Neural cell (in vitro differentiated cells): ENCODE data around the gene ENTPD1. TPM values are rescaled to one million over a fixed set of nuclear protein-coding genes. Genes with fewer than 3 reads are reported as not detected.

ENCODE experiments used
- H2AFZ ChIP-seq: fragments of 200-600, 300-800 bp; sonication (generic), shearing (Covaris generic); 2 replicates; pipeline ENCODE4 v1.6.0; 2014; ENCODE audit warnings: low read depth, mild to moderate bottlenecking, antibody characterized with exemption, low read length, moderate library complexity
- H3F3A ChIP-seq: fragments of 200-600 bp; shearing (Covaris generic); 2 replicates; pipeline ENCODE4 v1.6.1; 2016; ENCODE audit warnings: mild to moderate bottlenecking, moderate library complexity, mixed read lengths, antibody characterized with exemption, low read length; ENCODE audit not compliant: insufficient read depth, poor library complexity, severe bottlenecking
- H3K27ac ChIP-seq: fragments of 200-600, 300-800 bp; sonication (generic), shearing (Covaris generic); 2 replicates; pipeline ENCODE4 v1.5.1; 2014; ENCODE audit warnings: mild to moderate bottlenecking, low read length, moderate library complexity
- H3K27me3 ChIP-seq: fragments of 300-800, 200-600 bp; sonication (generic), shearing (Covaris generic); 2 replicates; pipeline ENCODE4 v1.6.0; 2014; ENCODE audit warnings: mild to moderate bottlenecking, low read depth, low read length, moderate library complexity; ENCODE audit not compliant: insufficient read depth
- H3K36me3 ChIP-seq: fragments of 300-800, 200-600 bp; sonication (generic), shearing (Covaris generic); 2 replicates; pipeline ENCODE4 v1.5.1; 2014; ENCODE audit warnings: mild to moderate bottlenecking, antibody characterized with exemption, low read length, moderate library complexity; ENCODE audit not compliant: insufficient read depth
- H3K4me2 ChIP-seq: fragments of 300-800, 200-600 bp; sonication (generic), shearing (Covaris generic); 2 replicates; pipeline ENCODE4 v1.6.0; 2014; ENCODE audit warnings: mild to moderate bottlenecking, low read length
- H3K4me3 ChIP-seq: fragments of 300-800, 200-600 bp; sonication (generic), shearing (Covaris generic); 2 replicates; pipeline ENCODE4 v1.5.1; 2014; ENCODE audit warnings: mild to moderate bottlenecking, low read length, moderate library complexity
- H3K79me2 ChIP-seq: fragments of 200-600 bp; shearing (Covaris generic); replicated peaks from 2 replicates; pipeline ENCODE4 v1.6.0; 2014; ENCODE audit warnings: mild to moderate bottlenecking, low read length, moderate library complexity; ENCODE audit not compliant: insufficient read depth
- H3K9ac ChIP-seq: fragments of 300-800, 200-600 bp; sonication (generic), shearing (Covaris generic); 2 replicates; pipeline ENCODE4 v1.6.1; 2016; ENCODE audit warnings: mild to moderate bottlenecking, low read length, mixed read lengths
- H3K9me2 ChIP-seq: fragments of 200-600 bp; shearing (Covaris generic); 2 replicates; pipeline ENCODE4 v1.6.1; 2016; ENCODE audit warnings: mild to moderate bottlenecking, low read length, mixed read lengths; ENCODE audit not compliant: insufficient read depth
- H3K9me3 ChIP-seq: fragments of 200-600, 300-800 bp; sonication (generic), shearing (Covaris generic); 2 replicates; pipeline ENCODE4 v1.6.1; 2016; ENCODE audit warnings: mild to moderate bottlenecking, mixed run types, low read length, moderate library complexity, mixed read lengths
- H4K20me1 ChIP-seq: fragments of 200-600 bp; shearing (Covaris generic); 2 replicates; pipeline ENCODE4 v1.6.1; 2016; ENCODE audit warnings: mild to moderate bottlenecking, mixed run types; ENCODE audit not compliant: insufficient read depth
- EP300 ChIP-seq: fragments of 450-650 bp; conservative IDR thresholded peaks from 2 replicates; pipeline ENCODE4 v1.6.1; 2014; ENCODE audit warnings: antibody characterized with exemption, mild to moderate bottlenecking, moderate library complexity; ENCODE audit not compliant: poor library complexity, severe bottlenecking
- EZH2 ChIP-seq: fragments of 200-600, 300-800 bp; shearing (Covaris generic), sonication (generic); IDR thresholded peaks from 2 replicates; pipeline ENCODE4 v1.6.1; 2014; ENCODE audit warnings: antibody characterized with exemption, low read length, borderline replicate concordance, mild to moderate bottlenecking; ENCODE audit not compliant: insufficient read depth, poor library complexity, severe bottlenecking
- MXI1 ChIP-seq: fragments of 450-650 bp; conservative IDR thresholded peaks from 2 replicates; pipeline ENCODE4 v1.6.1; 2014; ENCODE audit warnings: antibody characterized with exemption, mild to moderate bottlenecking; ENCODE audit not compliant: poor library complexity, severe bottlenecking
- POLR2AphosphoS5 ChIP-seq: IDR thresholded peaks from 2 replicates; pipeline ENCODE4 v1.6.1; 2012
- RAD21 ChIP-seq: fragments of 450-650 bp; conservative IDR thresholded peaks from 2 replicates; pipeline ENCODE4 v1.6.1; 2014; ENCODE audit warnings: antibody characterized with exemption, mild to moderate bottlenecking, moderate library complexity
- SMC3 ChIP-seq: fragments of 450-650 bp; conservative IDR thresholded peaks from 2 replicates; pipeline ENCODE4 v1.6.1; 2014; ENCODE audit warnings: antibody characterized with exemption, mild to moderate bottlenecking, moderate library complexity; ENCODE audit not compliant: poor library complexity
- TAF1 ChIP-seq: IDR thresholded peaks from 2 replicates; pipeline ENCODE4 v1.6.1; 2012; ENCODE audit warnings: low read depth
- polyA plus RNA-seq: library from polyadenylated mRNA; depleted of rRNA; stranded (reverse); fragments of >200 nt; gene quantifications from 2 replicates; pipeline ENCODE4 v1.2.3, GENCODE V29; 2014
- TF ChIP-seq, protein P1 (sequence below): IDR thresholded peaks from 2 replicates; pipeline ENCODE4 v1.6.1; 2012; ENCODE audit warnings: borderline replicate concordance
- TF ChIP-seq, protein P2 (sequence below): fragments of 450-650 bp; IDR thresholded peaks from 2 replicates; pipeline ENCODE4 v1.5.1; 2014; ENCODE audit warnings: antibody characterized with exemption, mild to moderate bottlenecking, moderate library complexity; ENCODE audit not compliant: poor library complexity, severe bottlenecking

ENTPD1 gene
- polyA plus RNA-seq, 1 donor from 2014 or later, result 0.57 TPM

DNA sequence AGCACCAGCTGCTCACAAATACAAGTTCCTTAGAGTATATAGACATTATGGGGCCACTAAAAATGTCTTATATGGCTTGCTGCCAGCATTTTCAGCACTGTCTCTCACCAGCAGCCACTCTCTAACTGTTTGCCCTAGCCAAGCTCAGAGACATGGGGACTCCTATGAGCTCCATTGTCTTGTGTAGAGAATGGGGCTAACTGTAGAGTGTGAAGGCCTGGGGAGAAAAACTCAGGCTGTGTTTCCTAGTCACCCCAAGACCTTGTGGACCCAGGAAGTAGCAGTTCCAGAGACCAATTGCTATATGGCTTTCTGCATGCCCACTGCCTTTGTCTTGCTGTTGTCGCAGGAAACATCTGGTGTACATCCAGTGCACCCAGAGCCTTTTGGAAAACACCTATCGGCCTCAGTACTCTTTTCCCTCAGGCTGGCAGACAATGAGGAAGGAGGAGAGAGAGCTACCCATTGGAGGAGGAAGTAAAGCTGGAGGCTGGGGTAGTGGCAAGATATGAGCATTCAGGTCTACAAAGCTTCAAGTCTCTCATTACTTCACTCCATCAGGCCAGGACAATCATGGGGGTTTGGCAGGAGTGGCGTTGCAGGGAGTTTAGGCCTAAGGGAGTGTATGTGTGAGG, 28.4 kb downstream of the ENTPD1 start:
- Histone ChIP-seq H3K79me2 (no peaks in the 10 kb centered on the region), H3K9ac (no peak overlapping the region), H3K9me3 (no peaks in the 10 kb centered on the region), H3F3A (no peaks in the 10 kb centered on the region), H3K9me2 (no peaks in the 10 kb centered on the region), H2AFZ (no peak overlapping the region), H3K4me2 (no peak overlapping the region), H3K4me3 (no peak overlapping the region), H3K27me3 (no peaks in the 10 kb centered on the region), H3K36me3 (no peaks in the 10 kb centered on the region), H4K20me1 (no peaks in the 10 kb centered on the region), H3K27ac (no peak overlapping the region)
- TF ChIP-seq TAF1 (no peak), POLR2AphosphoS5 (no peak), EZH2 (no peak), RAD21 (no peak), EP300 (no peak), SMC3 (no peak), MXI1 (no peak)
- TF ChIP-seq, protein P1, sequence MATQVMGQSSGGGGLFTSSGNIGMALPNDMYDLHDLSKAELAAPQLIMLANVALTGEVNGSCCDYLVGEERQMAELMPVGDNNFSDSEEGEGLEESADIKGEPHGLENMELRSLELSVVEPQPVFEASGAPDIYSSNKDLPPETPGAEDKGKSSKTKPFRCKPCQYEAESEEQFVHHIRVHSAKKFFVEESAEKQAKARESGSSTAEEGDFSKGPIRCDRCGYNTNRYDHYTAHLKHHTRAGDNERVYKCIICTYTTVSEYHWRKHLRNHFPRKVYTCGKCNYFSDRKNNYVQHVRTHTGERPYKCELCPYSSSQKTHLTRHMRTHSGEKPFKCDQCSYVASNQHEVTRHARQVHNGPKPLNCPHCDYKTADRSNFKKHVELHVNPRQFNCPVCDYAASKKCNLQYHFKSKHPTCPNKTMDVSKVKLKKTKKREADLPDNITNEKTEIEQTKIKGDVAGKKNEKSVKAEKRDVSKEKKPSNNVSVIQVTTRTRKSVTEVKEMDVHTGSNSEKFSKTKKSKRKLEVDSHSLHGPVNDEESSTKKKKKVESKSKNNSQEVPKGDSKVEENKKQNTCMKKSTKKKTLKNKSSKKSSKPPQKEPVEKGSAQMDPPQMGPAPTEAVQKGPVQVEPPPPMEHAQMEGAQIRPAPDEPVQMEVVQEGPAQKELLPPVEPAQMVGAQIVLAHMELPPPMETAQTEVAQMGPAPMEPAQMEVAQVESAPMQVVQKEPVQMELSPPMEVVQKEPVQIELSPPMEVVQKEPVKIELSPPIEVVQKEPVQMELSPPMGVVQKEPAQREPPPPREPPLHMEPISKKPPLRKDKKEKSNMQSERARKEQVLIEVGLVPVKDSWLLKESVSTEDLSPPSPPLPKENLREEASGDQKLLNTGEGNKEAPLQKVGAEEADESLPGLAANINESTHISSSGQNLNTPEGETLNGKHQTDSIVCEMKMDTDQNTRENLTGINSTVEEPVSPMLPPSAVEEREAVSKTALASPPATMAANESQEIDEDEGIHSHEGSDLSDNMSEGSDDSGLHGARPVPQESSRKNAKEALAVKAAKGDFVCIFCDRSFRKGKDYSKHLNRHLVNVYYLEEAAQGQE, result no peak
- TF ChIP-seq, protein P2, sequence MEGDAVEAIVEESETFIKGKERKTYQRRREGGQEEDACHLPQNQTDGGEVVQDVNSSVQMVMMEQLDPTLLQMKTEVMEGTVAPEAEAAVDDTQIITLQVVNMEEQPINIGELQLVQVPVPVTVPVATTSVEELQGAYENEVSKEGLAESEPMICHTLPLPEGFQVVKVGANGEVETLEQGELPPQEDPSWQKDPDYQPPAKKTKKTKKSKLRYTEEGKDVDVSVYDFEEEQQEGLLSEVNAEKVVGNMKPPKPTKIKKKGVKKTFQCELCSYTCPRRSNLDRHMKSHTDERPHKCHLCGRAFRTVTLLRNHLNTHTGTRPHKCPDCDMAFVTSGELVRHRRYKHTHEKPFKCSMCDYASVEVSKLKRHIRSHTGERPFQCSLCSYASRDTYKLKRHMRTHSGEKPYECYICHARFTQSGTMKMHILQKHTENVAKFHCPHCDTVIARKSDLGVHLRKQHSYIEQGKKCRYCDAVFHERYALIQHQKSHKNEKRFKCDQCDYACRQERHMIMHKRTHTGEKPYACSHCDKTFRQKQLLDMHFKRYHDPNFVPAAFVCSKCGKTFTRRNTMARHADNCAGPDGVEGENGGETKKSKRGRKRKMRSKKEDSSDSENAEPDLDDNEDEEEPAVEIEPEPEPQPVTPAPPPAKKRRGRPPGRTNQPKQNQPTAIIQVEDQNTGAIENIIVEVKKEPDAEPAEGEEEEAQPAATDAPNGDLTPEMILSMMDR, result no peak

DNA sequence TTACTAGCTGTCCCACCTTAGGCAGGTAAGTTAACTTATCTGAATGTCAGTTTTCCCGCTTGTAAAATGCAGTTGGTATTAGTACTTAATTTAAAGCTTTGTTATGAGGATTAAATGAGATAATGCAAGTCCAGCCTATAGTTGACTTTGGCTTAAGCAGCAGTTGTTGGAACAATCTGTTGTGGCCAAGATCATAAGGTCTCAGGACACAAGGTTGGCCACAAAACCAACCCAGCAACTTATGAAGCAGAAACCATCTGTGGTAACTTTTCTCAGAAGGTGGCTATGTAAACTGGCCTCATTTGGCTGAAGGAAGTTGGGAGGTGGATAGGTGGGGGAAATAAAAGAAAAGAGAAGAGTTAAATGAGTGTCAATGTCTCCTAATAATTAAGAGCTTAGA, 29.4 kb downstream of the ENTPD1 start:
- H3K4me2 ChIP-seq, result no peak overlapping the region
- TF ChIP-seq EZH2 (no peak), SMC3 (no peak), EP300 (no peak), MXI1 (no peak), POLR2AphosphoS5 (no peak), RAD21 (no peak), TAF1 (no peak)
- TF ChIP-seq, protein P1, result no peak
- TF ChIP-seq, protein P2, result no peak
- H4K20me1 ChIP-seq, result no peaks in the 10 kb centered on the region
- no peak overlapping the region for H3K9ac ChIP-seq
- H3K9me3 ChIP-seq, result no peaks in the 10 kb centered on the region
- H3K4me3 ChIP-seq, result no peak overlapping the region
- no peak overlapping the region for H2AFZ ChIP-seq
- H3K9me2 ChIP-seq, result no peaks in the 10 kb centered on the region
- H3K79me2 ChIP-seq, result no peaks in the 10 kb centered on the region
- no peak overlapping the region for H3K27ac ChIP-seq
- H3F3A ChIP-seq, result no peaks in the 10 kb centered on the region
- H3K36me3 ChIP-seq, result no peaks in the 10 kb centered on the region
- H3K27me3 ChIP-seq, result no peaks in the 10 kb centered on the region
